CD8-positive, alpha-beta memory T cell (primary cell): ENCODE measurements around the gene SPECC1. TPM values are rescaled to one million over a fixed set of nuclear protein-coding genes. Genes with fewer than 3 reads are reported as not detected.
"Not testable (repeated sequence)": the region's sequence is repeated elsewhere in the genome, so short reads cannot be mapped to it uniquely, and the experiment has no call there.

Experiments
- CTCF ChIA-PET: fragments of 350-600 bp; sonication (Branson Sonifier 250); formaldehyde crosslinking; loops from one replicate; lab custom pipeline; 2021; ENCODE audit warnings: antibody characterized with exemption; lab: Charles Lee
- POLR2A ChIA-PET: fragments of 350-600 bp; sonication (Branson Sonifier 250); formaldehyde crosslinking; loops from one replicate; lab custom pipeline; 2021; ENCODE audit warnings: antibody characterized with exemption; lab: Charles Lee
- DNase-seq, 5 donors: peaks; one replicate each; pipeline versions ENCODE4 v3.0.0 to v3.0.0-alpha.2; 2020 to 2022; ENCODE audit warnings: mixed read lengths in 1 of 5
- H3K27ac ChIP-seq: one replicate; pipeline ENCODE4 v1.7.0; 2013; ENCODE audit warnings: low read depth, mild to moderate bottlenecking, low read length, moderate library complexity
- H3K27me3 ChIP-seq: 2 replicates; pipeline ENCODE4 v1.7.0; 2013; ENCODE audit warnings: low read length, mild to moderate bottlenecking; ENCODE audit not compliant: insufficient read depth, poor library complexity, severe bottlenecking
- H3K36me3 ChIP-seq: 2 replicates; pipeline ENCODE4 v1.7.0; 2013; ENCODE audit warnings: mild to moderate bottlenecking, low read length, moderate library complexity; ENCODE audit not compliant: insufficient read depth
- H3K4me1 ChIP-seq: 2 replicates; pipeline ENCODE4 v1.7.0; 2013; ENCODE audit warnings: mild to moderate bottlenecking, low read length, moderate library complexity; ENCODE audit not compliant: insufficient read depth
- H3K4me3 ChIP-seq: 2 replicates; pipeline ENCODE4 v1.7.0; 2013; ENCODE audit warnings: mild to moderate bottlenecking, low read length
- H3K9me3 ChIP-seq: 2 replicates; pipeline ENCODE4 v1.7.0; 2013; ENCODE audit warnings: mild to moderate bottlenecking, low read length
- H3K27ac Mint-ChIP-seq, 8 donors: one replicate each; pipeline ENCODE4 v1.8.0; 2020 to 2021; ENCODE audit warnings: mixed read lengths in 8 of 8, mild to moderate bottlenecking in 6 of 8, inconsistent platforms in 3 of 8, moderate library complexity in 3 of 8
- H3K27me3 Mint-ChIP-seq, 2 donors: one replicate each; pipeline ENCODE4 v1.8.0; 2020 to 2021; ENCODE audit warnings: mixed read lengths in 2 of 2, mild to moderate bottlenecking in 1 of 2, moderate library complexity in 1 of 2
- H3K36me3 Mint-ChIP-seq, 3 donors: one replicate each; pipeline ENCODE4 v1.8.0; 2020 to 2021; ENCODE audit warnings: mixed read lengths in 3 of 3, inconsistent platforms in 1 of 3, mild to moderate bottlenecking in 1 of 3
- H3K4me1 Mint-ChIP-seq, 3 donors: one replicate each; pipeline ENCODE4 v1.8.0; 2020 to 2021; ENCODE audit warnings: mixed read lengths in 3 of 3, inconsistent platforms in 1 of 3, mild to moderate bottlenecking in 1 of 3
- H3K4me3 Mint-ChIP-seq, 7 donors: one replicate each; pipeline ENCODE4 v1.8.0; 2020 to 2021; ENCODE audit warnings: mixed read lengths in 7 of 7, mild to moderate bottlenecking in 6 of 7, moderate library complexity in 4 of 7, inconsistent platforms in 2 of 7
- H3K9me3 Mint-ChIP-seq, 5 donors: one replicate each; pipeline ENCODE4 v1.8.0; 2020 to 2022; ENCODE audit warnings: mixed read lengths in 5 of 5, mild to moderate bottlenecking in 3 of 5, moderate library complexity in 2 of 5, inconsistent platforms in 1 of 5
- polyA plus RNA-seq: library from polyadenylated mRNA; unstranded; fragments of 300-500 nt; fragmentation: Illumina TruSeq; gene quantifications from one replicate; pipeline ENCODE4 v1.2.3, GENCODE V29; 2021
- total RNA-seq, 2 experiments: library from RNA; stranded (reverse); gene quantifications; one replicate each; pipeline ENCODE4 v1.2.3, GENCODE V29; 2021

The SPECC1 gene
- total and polyA plus RNA-seq, 3 experiments from 2014 or later, result 12.5 to 15.9 (median 13.4) TPM

DNA sequence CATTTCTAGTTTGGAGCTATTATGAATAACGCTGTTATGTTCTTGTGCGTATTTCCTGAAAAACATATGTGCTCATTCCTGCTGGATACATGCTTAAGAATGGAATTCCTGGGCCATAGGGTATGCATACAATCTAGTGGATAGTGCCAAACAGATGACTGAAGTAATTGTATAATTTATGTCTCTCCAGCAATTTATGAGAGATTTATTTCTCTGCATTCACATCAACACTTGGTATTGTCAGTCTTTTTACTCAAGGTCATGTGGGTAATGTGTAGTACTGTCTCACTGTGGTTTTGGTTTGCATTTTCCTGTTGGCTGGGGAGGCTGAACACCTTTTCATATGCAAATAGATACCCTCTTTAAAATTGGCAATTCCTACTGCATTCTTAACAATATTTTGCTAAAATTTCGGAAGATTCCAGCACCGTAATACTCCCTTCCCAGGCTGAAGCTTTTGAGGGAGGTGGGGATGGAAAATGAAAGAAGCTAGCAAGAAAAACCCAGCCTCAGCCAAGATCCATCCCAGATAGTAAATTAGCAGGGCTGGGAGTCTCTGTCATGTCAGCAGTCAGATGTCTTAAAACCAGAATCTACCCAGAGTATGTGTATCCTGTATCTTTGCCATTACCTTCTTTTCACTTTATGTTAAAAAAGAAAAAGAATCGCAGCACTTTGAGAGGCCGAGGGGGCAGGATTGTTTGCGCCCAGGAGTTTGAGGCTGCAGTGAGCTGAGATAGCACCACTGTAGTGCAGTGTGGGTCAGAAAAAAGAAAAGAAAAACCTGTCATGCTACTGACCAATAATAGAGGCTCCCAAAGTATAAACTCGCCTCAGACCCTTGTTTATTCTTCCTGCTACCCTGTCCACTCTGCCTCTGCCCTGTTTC lies 253.3 kb downstream of the SPECC1 start:
- ChIA-PET POLR2A (no interaction called here), CTCF (no interaction called here)
- Histone ChIP-seq H3K4me1 (peaks cover 42% of the 10 kb centered on the region), H3K27ac (no peak overlapping the region), H3K36me3 (no peaks in the 10 kb centered on the region), H3K4me3 (peak overlapping the region; percentile 29), H3K27me3 (no peaks in the 10 kb centered on the region), H3K9me3 (no peaks in the 10 kb centered on the region)
- H3K4me1 Mint-ChIP-seq, result peaks cover 15 to 35% (median 21%) of the 10 kb centered on the region in 3 donors
- H3K36me3 Mint-ChIP-seq, result peaks cover 9 to 26% (median 26%) of the 10 kb centered on the region in 3 donors
- H3K27me3 Mint-ChIP-seq, result peaks cover 0 to 1% of the 10 kb centered on the region in 2 donors
- H3K4me3 Mint-ChIP-seq, result no peak overlapping the region
- H3K27ac Mint-ChIP-seq, result peak overlapping the region in 3 of 8 donors; percentile 2 to 71 (median 5)
- peaks cover 0 to 4% (median 0%) of the 10 kb centered on the region in 5 donors for H3K9me3 Mint-ChIP-seq
- peak in 1 of 5 donors; percentile 40 for DNase-seq

DNA sequence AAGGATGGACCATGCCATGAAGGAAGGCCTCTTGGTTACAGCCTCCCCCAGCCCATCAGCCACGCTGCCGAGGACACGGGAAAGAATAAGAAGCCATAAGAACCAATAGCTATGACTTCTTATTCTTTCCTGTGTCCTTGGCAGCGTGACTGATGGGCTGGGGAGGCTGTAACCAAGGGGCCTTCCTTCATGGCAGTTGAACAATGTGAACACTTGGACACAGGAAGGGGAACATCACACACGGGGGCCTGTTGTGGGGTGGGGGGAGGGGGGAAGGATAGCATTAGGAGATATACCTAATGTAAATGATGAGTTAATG lies 253.9 kb downstream of the SPECC1 start:
- H3K27me3 ChIP-seq, POLR2A ChIA-PET, H3K27ac ChIP-seq, H3K36me3 ChIP-seq, H3K9me3 Mint-ChIP-seq, H3K27me3 Mint-ChIP-seq, H3K9me3 ChIP-seq, CTCF ChIA-PET, DNase-seq, H3K4me3 ChIP-seq, H3K4me3 Mint-ChIP-seq: not testable (repeated sequence)
- Mint-ChIP-seq H3K36me3 (peaks cover 7 to 20% (median 20%) of the 10 kb centered on the region in 3 donors), H3K4me1 (peaks cover 21 to 41% (median 27%) of the 10 kb centered on the region in 3 donors), H3K27ac (peak overlapping the region in 1 of 8 donors; percentile 71)
- H3K4me1 ChIP-seq, result peaks cover 48% of the 10 kb centered on the region

- ChIA-PET CTCF (no interaction called here), POLR2A (no interaction called here)
- H3K9me3 Mint-ChIP-seq, result peaks cover 0 to 1% (median 0%) of the 10 kb centered on the region in 5 donors
- H3K27me3 ChIP-seq, result no peaks in the 10 kb centered on the region
- no peaks in the 10 kb centered on the region for H3K36me3 ChIP-seq
- peaks cover 21 to 44% (median 28%) of the 10 kb centered on the region in 3 donors for H3K4me1 Mint-ChIP-seq
- peaks cover 53% of the 10 kb centered on the region for H3K4me1 ChIP-seq
- no peak overlapping the region for H3K27ac ChIP-seq
- DNase-seq, result no peak
- no peak overlapping the region for H3K4me3 ChIP-seq
- peak overlapping the region in 1 of 8 donors; percentile 79 for H3K27ac Mint-ChIP-seq
- peaks cover 6 to 16% (median 15%) of the 10 kb centered on the region in 3 donors for H3K36me3 Mint-ChIP-seq
- H3K9me3 ChIP-seq, result no peaks in the 10 kb centered on the region
- peaks cover 0 to 1% of the 10 kb centered on the region in 2 donors for H3K27me3 Mint-ChIP-seq
- H3K4me3 Mint-ChIP-seq, result no peak overlapping the region
Observed at GRCh38 chr17:20263595-20263994, 254.4 kb downstream of the SPECC1 start.

GRCh38 chr17:20264996-20265395 lies 255.8 kb downstream of the SPECC1 start:
- Histone ChIP-seq H3K27ac (no peak overlapping the region), H3K9me3 (no peaks in the 10 kb centered on the region), H3K27me3 (no peaks in the 10 kb centered on the region), H3K36me3 (no peaks in the 10 kb centered on the region), H3K4me1 (peaks cover 67% of the 10 kb centered on the region), H3K4me3 (no peak overlapping the region)
- Mint-ChIP-seq H3K4me3 (no peak overlapping the region), H3K27ac (no peak overlapping the region), H3K9me3 (no peaks in the 10 kb centered on the region), H3K27me3 (peaks cover 0 to 1% of the 10 kb centered on the region in 2 donors), H3K4me1 (peaks cover 22 to 45% (median 32%) of the 10 kb centered on the region in 3 donors), H3K36me3 (peaks cover 3 to 9% (median 5%) of the 10 kb centered on the region in 3 donors)
- DNase-seq, result no peak
- ChIA-PET POLR2A (no interaction called here), CTCF (no interaction called here)

DNA sequence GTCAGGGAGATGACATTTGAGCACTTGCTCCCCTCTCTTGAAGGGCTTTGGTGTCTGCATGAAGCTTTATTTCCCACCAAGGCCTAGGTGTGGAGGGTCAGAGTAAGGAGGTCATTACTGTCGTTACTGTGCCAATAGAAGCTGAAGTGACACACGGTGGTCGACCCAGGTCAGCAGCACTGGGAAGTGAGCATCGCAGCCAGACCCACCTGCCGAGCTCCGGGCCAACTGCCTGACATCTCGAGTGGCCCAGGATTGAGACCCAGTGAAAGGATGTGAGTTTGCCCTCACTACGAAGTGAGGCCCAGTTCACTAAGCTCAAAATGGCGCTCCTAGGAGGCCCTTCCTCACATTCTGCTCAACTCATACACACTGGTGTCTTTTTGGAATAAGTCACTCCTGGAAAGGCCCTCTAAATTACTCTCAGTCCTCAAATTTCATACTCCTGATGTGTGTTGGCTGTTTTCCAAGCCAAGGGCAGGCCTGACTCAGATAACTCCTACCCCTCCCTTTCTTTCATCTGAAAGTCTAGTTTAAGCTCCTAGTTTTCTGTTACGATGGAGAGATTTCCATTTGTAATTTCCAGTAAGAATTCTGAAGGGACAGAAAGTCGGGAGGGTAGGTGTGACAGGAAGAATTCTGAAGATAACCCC lies 257.8 kb downstream of the SPECC1 start:
- Histone ChIP-seq H3K4me1 (peaks cover 81% of the 10 kb centered on the region), H3K27ac (no peak overlapping the region), H3K4me3 (no peak overlapping the region), H3K27me3 (no peaks in the 10 kb centered on the region), H3K36me3 (no peaks in the 10 kb centered on the region), H3K9me3 (no peaks in the 10 kb centered on the region)
- no peaks in the 10 kb centered on the region for H3K9me3 Mint-ChIP-seq
- H3K27ac Mint-ChIP-seq, result peak overlapping the region in 2 of 8 donors; percentile 38 to 40
- peaks cover 28 to 57% (median 44%) of the 10 kb centered on the region in 3 donors for H3K4me1 Mint-ChIP-seq
- CTCF ChIA-PET, result interaction anchor here (0.9 kb wide), 1 partner anchor 11 kb away, joined by 3 read pairs; no protein-coding TSS in a partner anchor
- H3K4me3 Mint-ChIP-seq, result no peak overlapping the region
- peaks cover 0 to 4% (median 2%) of the 10 kb centered on the region in 3 donors for H3K36me3 Mint-ChIP-seq
- POLR2A ChIA-PET, result no interaction called here
- H3K27me3 Mint-ChIP-seq, result peaks cover 0 to 1% of the 10 kb centered on the region in 2 donors
- no peak for DNase-seq

- H3K27ac ChIP-seq, result no peak overlapping the region
- H3K27me3 ChIP-seq, result no peaks in the 10 kb centered on the region
- H3K9me3 ChIP-seq, result no peaks in the 10 kb centered on the region
- Mint-ChIP-seq H3K27ac (peak overlapping the region in 2 of 8 donors; percentile 29 to 57), H3K36me3 (peaks cover 0 to 4% (median 2%) of the 10 kb centered on the region in 3 donors), H3K4me1 (peaks cover 23 to 57% (median 44%) of the 10 kb centered on the region in 3 donors), H3K4me3 (peak overlapping the region in 2 of 7 donors; percentile 13 to 30), H3K9me3 (no peaks in the 10 kb centered on the region), H3K27me3 (peaks cover 0 to 1% of the 10 kb centered on the region in 2 donors)
- no peaks in the 10 kb centered on the region for H3K36me3 ChIP-seq
- POLR2A ChIA-PET, result no interaction called here
- DNase-seq, result peak in 4 of 5 donors; percentile 5 to 60 (median 32)
- CTCF ChIA-PET, result interaction anchor here (0.9 kb wide), 1 partner anchor 11 kb away, joined by 3 read pairs; no protein-coding TSS in a partner anchor
- H3K4me1 ChIP-seq, result peaks cover 81% of the 10 kb centered on the region
- H3K4me3 ChIP-seq, result no peak overlapping the region
Observed at GRCh38 chr17:20267459-20267842, 258.3 kb downstream of the SPECC1 start.

DNA sequence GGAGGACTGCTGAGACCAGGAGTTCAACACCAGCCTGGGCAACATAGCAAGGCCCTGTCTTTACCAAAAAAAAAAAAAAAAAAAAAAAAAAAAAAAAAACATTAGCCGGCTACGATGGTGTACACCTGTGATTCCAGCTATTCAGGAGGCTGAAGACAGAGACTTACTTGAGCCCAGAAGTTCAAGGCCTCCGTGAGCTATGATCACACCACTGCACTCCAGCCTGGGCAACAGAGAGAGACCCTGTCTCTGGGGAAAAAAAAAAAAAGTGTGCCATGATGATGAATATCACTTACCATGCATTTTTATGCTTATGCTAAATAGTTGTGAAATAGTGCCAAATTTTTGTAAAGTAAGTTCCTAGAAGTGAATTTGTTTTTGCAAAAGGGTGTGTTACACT lies 261.2 kb downstream of the SPECC1 start:
- Mint-ChIP-seq H3K27me3 (no peaks in the 10 kb centered on the region), H3K4me3 (no peak overlapping the region), H3K36me3 (peaks cover 0 to 4% (median 0%) of the 10 kb centered on the region in 3 donors), H3K4me1 (peaks cover 30 to 61% (median 59%) of the 10 kb centered on the region in 3 donors), H3K9me3 (no peaks in the 10 kb centered on the region), H3K27ac (no peak overlapping the region)
- CTCF ChIA-PET, result no interaction called here
- Histone ChIP-seq H3K9me3 (no peaks in the 10 kb centered on the region), H3K27me3 (no peaks in the 10 kb centered on the region), H3K27ac (no peak overlapping the region), H3K4me1 (peaks cover 92% of the 10 kb centered on the region), H3K36me3 (no peaks in the 10 kb centered on the region), H3K4me3 (no peak overlapping the region)
- POLR2A ChIA-PET, result no interaction called here
- no peak for DNase-seq
